Right renal cortex interstitium (tissue), 3 donors: ENCODE results near the gene PCDHA1. TPM values are rescaled to one million over a fixed set of nuclear protein-coding genes. Genes with fewer than 3 reads are reported as not detected.
"Not testable (repeated sequence)": the region's sequence is repeated elsewhere in the genome, so short reads cannot be mapped to it uniquely, and the experiment has no call there.

Source experiments
- DNase-seq, 3 donors: peaks; one replicate each; pipeline ENCODE4 v3.0.0-alpha.2; 2013; ENCODE audit warnings: low read depth in 3 of 3, low spot score in 2 of 3
- polyA plus RNA-seq, 3 donors: library from polyadenylated mRNA; unstranded; fragments of 120-200 nt; gene quantifications; one replicate each; pipeline ENCODE4 v1.2.1, GENCODE V29; 2013; ENCODE audit not compliant: insufficient read length in 3 of 3

Gene PCDHA1
- polyA plus RNA-seq, 3 donors: 0.06 to 0.08 TPM; not detected in 1

DNA sequence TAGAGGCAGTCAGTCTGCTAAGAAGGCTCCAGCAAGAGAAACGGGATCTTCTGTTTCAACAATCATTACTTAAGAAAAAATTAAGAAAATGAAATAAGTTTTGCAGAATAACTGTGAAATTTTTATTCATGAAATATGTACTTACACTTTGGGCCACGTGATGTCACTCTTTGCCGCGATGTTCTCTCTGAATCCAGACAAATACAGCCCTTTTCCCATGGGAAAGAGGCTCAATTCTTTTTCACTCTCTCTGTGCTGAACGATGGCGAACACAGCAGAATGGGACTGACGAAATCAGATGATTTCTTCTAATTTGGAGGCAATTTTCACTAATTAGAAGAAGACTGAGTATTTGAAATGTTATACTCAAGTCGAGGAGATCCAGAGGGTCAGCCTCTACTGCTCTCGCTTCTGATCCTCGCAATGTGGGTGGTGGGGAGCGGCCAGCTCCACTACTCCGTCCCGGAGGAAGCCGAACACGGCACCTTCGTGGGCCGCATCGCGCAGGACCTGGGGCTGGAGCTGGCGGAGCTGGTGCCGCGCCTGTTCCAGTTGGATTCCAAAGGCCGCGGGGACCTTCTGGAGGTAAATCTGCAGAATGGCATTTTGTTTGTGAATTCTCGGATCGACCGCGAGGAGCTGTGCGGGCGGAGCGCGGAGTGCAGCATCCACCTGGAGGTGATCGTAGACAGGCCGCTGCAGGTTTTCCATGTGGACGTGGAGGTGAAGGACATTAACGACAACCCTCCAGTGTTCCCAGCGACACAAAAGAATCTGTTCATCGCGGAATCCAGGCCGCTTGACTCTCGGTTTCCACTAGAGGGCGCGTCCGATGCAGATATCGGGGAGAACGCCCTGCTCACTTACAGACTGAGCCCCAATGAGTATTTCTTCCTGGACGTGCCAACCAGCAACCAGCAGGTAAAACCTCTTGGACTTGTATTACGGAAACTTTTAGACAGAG lies 62.5 kb downstream of the PCDHA1 start, which contains the start of gene PCDHA9:
Gene PCDHA9 (plus strand): TSS at position 244 of the 964 bp plus-strand sequence. CDS start 114 bp downstream, at position 358.
- not testable (repeated sequence) for DNase-seq

DNA sequence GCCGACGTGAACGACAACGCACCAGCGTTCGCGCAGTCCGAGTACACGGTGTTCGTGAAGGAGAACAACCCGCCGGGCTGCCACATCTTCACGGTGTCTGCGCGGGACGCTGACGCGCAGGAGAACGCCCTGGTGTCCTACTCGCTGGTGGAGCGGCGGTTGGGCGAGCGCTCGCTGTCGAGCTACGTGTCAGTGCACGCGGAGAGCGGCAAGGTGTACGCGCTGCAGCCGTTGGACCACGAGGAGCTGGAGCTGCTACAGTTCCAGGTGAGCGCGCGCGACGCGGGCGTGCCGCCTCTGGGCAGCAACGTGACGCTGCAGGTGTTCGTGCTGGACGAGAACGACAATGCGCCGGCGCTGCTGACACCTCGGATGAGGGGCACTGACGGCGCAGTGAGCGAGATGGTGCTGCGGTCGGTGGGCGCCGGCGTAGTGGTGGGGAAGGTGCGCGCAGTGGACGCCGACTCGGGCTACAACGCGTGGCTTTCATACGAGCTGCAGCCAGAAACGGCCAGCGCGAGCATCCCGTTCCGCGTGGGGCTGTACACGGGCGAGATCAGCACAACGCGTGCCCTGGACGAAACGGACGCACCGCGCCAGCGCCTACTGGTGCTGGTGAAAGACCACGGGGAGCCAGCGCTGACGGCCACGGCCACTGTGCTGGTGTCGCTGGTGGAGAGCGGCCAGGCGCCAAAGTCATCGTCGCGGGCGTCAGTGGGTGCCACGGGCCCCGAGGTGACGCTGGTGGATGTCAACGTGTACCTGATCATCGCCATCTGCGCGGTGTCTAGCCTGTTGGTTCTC lies 64.1 kb downstream of the PCDHA1 start:
- DNase-seq: not testable (repeated sequence)

DNA sequence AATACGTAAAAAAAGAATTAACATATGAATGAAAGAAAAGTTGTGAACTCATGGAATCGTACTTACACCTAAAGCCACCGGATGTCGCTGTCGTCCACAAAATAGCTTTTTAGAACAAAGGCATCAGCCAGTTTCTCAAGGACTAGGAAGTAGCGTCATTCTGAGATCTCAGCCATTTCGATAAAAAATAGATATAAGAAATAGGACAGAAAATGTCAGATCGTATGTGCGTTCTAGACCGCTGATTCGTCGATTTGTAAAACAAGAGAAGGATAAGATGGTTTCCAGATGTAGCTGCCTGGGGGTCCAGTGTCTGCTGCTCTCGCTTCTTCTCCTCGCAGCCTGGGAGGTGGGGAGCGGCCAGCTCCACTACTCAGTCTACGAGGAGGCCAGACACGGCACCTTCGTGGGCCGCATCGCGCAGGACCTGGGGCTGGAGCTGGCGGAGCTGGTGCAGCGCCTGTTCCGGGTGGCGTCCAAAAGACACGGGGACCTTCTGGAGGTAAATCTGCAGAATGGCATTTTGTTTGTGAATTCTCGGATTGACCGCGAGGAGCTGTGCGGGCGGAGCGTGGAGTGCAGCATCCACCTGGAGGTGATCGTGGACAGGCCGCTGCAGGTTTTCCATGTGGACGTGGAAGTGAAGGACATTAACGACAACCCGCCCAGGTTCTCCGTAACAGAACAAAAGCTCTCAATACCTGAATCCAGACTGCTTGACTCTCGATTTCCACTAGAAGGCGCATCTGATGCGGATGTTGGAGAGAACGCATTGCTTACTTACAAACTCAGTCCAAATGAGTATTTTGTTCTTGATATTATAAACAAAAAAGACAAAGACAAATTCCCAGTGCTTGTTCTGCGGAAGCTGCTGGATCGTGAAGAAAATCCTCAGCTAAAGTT lies 70.1 kb downstream of the PCDHA1 start, which contains the start of gene PCDHA10:
Gene PCDHA10 (plus strand): TSS at position 126 of the 903 bp plus-strand sequence. CDS start 152 bp downstream, at position 278.
- DNase-seq: no peak

DNA sequence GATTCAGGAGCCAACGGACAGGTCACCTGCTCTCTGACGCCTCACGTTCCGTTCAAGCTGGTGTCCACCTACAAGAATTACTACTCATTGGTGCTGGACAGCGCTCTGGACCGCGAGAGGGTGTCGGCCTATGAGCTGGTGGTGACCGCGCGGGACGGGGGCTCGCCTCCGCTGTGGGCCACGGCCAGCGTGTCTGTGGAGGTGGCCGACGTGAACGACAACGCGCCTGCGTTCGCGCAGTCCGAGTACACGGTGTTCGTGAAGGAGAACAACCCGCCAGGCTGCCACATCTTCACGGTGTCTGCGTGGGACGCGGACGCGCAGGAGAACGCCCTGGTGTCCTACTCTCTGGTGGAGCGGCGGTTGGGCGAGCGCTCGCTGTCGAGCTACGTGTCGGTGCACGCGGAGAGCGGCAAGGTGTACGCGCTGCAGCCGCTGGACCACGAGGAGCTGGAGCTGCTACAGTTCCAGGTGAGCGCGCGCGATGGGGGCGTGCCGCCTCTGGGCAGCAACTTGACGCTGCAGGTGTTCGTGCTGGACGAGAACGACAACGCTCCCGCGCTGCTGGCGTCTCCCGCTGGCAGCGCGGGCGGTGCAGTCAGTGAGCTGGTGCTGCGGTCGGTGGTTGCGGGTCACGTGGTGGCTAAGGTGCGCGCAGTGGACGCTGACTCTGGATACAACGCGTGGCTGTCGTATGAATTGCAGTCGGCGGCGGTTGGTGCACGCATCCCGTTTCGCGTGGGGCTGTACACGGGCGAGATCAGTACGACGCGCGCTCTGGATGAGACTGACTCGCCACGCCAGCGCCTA lies 71.4 kb downstream of the PCDHA1 start:
- no peak for DNase-seq

DNA sequence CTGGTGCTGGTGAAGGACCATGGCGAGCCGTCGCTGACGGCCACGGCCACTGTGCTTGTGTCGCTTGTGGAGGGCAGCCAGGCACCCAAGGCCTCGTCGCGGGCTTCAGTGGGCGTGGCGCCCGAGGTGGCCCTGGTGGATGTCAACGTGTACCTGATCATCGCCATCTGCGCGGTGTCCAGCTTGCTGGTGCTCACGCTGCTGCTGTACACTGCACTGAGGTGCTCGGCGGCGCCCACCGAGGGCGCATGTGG lies 72.0 kb downstream of the PCDHA1 start:
- no peak for DNase-seq

DNA sequence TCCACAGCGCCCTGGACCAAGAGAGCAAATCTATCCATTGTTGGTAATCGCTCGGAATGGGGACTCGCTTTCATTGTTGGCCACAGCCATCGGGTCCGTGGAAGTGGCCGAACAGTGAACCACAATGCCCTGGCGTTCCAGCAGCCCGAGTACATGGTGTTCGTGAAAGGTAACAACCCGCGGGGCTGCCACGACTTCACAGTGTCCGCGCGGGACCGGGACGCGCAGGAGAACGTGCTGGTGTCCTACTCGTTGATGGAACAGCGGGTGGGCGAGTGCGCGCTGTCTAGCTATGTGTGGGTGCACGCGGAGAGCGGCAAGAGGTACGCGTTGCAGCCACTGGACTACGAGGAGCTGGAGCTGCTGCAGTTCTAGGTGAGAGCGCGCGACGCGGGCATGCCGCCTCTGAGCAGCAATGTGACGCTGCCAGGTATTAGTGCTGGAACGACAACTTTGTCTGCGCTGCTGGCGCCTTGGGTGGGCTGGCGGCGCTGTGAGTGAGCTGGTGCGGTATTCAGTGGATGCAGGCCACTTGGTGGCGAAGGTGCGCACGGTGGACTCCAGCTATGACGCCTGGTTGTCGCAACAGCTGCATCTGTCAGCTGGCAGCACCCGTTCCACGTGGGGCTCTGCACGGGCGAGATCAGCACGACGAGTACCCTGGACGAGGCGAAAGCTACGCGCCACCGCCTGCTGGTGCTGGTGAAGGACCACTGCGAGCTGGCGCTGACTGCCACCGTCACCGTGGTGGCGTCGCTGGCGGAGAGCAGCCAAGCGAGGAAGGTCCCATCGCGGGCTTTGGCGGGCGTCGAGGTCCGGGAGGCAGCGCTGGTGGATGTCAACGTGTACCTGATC lies 76.7 kb downstream of the PCDHA1 start:
- no peak for DNase-seq

DNA sequence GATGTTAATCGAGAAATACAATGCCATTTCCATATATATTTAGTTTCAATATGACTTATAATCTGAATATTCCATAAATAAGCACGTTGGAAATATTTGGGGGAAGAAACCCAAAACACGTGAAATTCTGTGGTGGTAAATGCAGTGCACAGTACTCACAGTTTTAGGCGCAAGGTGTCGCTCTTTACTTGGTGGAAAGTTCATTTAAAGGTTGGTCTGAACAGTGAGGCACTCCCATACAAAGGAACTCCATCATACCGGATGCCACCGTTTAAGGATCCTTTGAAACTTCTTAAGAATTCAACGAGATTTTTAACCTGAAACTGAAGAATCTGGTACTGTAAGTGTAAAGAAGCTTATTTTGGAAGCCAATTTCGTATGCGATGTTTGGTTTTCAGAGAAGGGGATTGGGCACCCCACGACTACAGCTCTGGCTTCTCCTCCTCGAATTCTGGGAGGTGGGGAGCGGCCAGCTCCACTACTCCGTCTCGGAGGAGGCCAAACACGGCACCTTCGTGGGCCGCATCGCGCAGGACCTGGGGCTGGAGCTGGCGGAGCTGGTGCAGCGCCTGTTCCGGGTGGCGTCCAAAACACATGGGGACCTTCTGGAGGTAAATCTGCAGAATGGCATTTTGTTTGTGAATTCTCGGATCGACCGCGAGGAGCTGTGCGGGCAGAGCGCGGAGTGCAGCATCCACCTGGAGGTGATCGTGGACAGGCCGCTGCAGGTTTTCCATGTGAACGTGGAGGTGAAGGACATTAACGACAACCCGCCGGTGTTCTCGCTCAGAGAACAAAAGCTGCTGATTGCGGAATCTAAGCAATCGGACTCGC lies 83.0 kb downstream of the PCDHA1 start, which contains the start of gene PCDHA11:
Gene PCDHA11 (plus strand): TSS at position 237 of the 834 bp plus-strand sequence. CDS start 147 bp downstream, at position 384.
- no peak for DNase-seq

DNA sequence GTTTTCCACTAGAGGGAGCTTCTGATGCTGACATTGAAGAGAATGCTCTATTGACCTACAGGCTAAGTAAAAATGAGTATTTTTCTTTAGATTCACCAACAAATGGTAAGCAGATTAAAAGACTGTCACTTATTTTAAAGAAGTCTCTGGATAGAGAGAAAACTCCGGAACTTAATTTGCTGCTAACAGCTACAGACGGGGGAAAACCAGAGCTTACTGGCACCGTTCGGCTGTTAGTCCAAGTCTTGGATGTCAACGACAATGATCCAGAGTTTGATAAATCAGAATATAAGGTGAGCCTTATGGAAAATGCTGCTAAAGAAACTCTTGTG lies 83.6 kb downstream of the PCDHA1 start:
- DNase-seq: no peak

DNA sequence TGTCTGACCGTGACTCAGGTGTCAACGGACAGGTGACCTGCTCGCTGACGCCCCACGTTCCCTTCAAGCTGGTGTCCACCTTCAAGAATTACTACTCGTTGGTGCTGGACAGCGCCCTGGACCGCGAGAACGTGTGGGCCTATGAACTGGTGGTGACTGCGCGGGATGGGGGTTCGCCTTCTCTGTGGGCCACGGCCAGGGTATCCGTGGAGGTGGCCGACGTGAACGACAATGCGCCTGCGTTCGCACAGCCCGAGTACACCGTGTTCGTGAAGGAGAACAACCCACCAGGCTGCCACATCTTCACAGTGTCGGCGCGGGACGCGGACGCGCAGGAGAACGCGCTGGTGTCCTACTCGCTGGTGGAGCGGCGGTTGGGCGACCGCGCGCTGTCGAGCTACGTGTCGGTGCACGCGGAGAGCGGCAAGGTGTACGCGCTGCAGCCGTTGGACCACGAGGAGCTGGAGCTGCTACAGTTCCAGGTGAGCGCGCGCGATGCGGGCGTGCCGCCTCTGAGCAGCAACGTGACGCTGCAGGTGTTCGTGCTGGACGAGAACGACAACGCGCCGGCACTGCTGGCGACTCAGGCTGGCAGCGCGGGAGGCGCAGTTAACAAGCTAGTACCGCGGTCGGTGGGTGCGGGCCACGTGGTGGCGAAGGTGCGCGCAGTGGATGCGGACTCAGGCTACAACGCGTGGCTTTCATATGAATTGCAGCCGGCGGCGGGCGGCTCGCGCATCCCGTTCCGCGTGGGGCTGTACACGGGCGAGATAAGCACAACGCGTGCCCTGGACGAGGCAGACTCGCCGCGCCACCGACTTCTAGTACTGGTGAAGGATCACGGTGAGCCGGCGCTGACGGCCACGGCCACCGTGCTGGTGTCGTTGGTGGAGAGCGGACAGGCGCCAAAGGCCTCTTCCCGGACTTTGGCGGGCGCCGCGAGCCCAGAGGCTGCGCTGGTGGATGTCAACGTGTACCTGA lies 84.6 kb downstream of the PCDHA1 start:
- no peak for DNase-seq

DNA sequence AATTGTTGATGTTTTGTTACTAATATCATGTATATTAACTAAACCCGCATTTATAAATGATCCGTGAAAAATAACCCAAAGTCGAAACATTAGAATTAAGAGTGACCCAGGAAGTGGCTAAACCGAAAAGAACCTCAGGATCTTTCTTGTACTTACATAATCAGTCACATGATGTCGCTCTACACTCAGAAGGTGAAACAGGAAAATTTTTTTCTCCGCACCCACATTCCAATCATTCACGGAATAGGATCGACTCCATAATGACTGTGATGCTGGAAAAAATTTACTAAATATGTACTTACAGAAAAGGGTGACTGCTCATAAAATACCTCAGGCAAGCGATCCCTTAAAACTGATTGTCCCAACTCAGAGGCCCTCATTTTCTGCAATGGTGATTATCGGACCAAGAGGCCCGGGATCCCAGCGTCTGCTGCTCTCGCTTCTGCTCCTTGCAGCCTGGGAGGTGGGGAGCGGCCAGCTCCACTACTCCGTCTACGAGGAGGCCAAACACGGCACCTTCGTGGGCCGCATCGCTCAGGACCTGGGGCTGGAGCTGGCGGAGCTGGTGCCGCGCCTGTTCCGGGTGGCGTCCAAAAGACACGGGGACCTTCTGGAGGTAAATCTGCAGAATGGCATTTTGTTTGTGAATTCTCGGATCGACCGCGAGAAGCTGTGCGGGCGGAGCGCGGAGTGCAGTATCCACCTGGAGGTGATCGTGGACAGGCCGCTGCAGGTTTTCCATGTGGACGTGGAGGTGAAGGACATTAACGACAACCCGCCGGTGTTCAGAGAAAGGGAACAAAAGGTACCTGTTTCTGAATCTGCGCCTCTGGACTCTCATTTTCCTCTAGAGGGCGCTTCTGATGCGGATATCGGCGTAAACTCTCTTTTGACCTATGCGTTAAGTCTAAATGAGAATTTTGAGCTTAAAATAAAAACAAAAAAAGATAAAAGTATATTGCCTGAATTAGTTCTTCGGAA lies 89.4 kb downstream of the PCDHA1 start, which contains the start of gene PCDHA12:
Gene PCDHA12 (plus strand): TSS at position 224 of the 981 bp plus-strand sequence. CDS start 165 bp downstream, at position 389.
- DNase-seq: no peak

DNA sequence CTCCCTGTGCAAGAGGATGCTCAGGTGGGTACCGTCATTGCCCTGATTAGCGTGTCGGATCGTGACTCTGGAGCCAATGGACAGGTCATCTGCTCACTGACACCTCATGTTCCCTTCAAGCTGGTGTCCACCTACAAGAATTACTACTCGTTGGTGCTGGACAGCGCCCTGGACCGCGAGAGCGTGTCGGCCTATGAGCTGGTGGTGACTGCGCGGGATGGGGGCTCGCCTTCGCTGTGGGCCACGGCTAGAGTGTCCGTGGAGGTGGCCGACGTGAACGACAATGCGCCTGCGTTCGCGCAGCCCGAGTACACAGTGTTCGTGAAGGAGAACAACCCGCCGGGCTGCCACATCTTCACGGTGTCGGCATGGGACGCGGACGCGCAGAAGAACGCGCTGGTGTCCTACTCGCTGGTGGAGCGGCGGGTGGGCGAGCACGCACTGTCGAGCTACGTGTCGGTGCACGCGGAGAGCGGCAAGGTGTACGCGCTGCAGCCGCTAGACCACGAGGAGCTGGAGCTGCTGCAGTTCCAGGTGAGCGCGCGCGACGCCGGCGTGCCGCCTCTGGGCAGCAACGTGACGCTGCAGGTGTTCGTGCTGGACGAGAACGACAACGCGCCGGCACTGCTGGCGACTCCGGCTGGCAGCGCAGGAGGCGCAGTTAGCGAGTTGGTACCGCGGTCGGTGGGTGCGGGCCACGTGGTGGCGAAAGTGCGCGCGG lies 90.8 kb downstream of the PCDHA1 start:
- DNase-seq: not testable (repeated sequence)

DNA sequence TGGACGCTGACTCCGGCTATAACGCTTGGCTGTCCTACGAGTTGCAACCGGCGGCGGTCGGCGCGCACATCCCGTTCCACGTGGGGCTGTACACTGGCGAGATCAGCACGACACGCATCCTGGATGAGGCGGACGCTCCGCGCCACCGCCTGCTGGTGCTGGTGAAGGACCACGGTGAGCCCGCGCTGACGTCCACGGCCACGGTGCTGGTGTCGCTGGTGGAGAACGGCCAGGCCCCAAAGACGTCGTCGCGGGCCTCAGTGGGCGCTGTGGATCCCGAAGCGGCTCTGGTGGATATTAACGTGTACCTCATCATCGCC lies 91.3 kb downstream of the PCDHA1 start:
- DNase-seq: no peak

DNA sequence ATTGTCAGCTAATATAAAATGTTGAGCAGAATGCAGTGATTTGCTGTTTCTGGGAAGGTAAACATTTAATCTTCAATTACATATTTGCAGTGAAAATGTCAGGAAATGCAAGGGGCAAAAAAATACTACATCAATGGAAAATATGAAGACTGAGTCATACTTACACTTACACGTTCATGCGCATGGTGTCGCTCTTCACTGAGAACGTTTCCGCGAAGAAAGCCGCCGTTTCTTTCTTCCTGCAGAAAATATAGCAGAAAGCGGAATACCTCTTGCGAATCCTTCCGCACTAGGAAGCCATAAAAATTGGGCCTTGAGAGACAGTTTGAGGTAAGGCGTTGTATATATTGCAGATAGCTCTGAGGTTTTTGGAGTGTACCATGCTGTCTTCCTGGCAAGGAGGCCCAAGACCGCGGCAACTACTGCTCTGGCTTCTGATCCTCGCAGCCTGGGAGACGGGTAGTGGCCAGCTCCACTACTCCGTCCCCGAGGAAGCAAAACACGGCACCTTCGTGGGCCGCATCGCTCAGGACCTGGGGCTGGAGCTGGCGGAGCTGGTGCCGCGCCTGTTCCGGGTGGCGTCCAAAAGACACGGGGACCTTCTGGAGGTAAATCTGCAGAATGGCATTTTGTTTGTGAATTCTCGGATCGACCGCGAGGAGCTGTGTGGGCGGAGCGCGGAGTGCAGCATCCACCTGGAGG lies 96.1 kb downstream of the PCDHA1 start, which contains the start of gene PCDHA13:
Gene PCDHA13 (plus strand): TSS at position 236 of the 702 bp plus-strand sequence. CDS start 145 bp downstream, at position 381.
- no peak for DNase-seq

DNA sequence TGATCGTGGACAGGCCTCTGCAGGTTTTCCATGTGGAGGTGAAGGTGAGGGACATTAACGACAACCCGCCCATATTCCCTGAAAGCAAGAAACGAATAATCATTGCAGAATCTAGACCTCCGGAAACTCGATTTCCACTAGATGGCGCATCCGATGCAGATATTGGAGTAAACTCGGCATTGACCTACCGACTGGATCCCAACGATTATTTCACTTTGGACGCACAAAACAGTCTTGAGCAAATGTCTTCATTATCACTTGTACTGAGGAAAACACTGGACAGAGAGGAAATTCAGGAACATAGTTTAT lies 96.6 kb downstream of the PCDHA1 start:
- DNase-seq: no peak
